ENCODE data around the gene MMP15. TPM values are rescaled to one million over a fixed set of nuclear protein-coding genes. Genes with fewer than 3 reads are reported as not detected.
"Not testable (repeated sequence)": the region's sequence is repeated elsewhere in the genome, so short reads cannot be mapped to it uniquely, and the experiment has no call there.

Gene MMP15
- total RNA-seq, 1 donor from 2014 or later: 5.2 TPM

GRCh38 chr16:58062821-58063220, 37.3 kb downstream of the MMP15 start:
- H3K36me3 Mint-ChIP-seq (ENCODE audit: unreplicated experiment): no peaks in the 10 kb centered on the region
- no peak for TF ChIP-seq CTCF (IDR thresholded peaks at IDR 0.05)
- no peak for DNase-seq (ENCODE audit: extremely low spot score, unreplicated experiment)
- no peak overlapping the region for H3K4me3 Mint-ChIP-seq (ENCODE audit: unreplicated experiment)
- no peak overlapping the region for H3K27ac Mint-ChIP-seq (ENCODE audit: unreplicated experiment)
- peaks cover 12% of the 10 kb centered on the region for H3K27me3 Mint-ChIP-seq (ENCODE audit: unreplicated experiment)
- H3K9me3 Mint-ChIP-seq (ENCODE audit: unreplicated experiment): no peaks in the 10 kb centered on the region
- peaks cover 3% of the 10 kb centered on the region for H3K4me1 Mint-ChIP-seq (ENCODE audit: unreplicated experiment)

- no peak for DNase-seq (ENCODE audit: extremely low spot score, unreplicated experiment)
- H3K4me3 Mint-ChIP-seq (ENCODE audit: unreplicated experiment): no peak overlapping the region
- H3K36me3 Mint-ChIP-seq (ENCODE audit: unreplicated experiment): no peaks in the 10 kb centered on the region
- H3K4me1 Mint-ChIP-seq (ENCODE audit: unreplicated experiment): peaks cover 3% of the 10 kb centered on the region
- H3K27me3 Mint-ChIP-seq (ENCODE audit: unreplicated experiment): peaks cover 7% of the 10 kb centered on the region
- peak overlapping the region; percentile 34 for H3K27ac Mint-ChIP-seq (ENCODE audit: unreplicated experiment)
- H3K9me3 Mint-ChIP-seq (ENCODE audit: unreplicated experiment): no peaks in the 10 kb centered on the region
- TF ChIP-seq CTCF (IDR thresholded peaks at IDR 0.05): no peak
Observed at GRCh38 chr16:58063377-58064076, 38.0 kb downstream of the MMP15 start.

- no peak for TF ChIP-seq CTCF (IDR thresholded peaks at IDR 0.05)
- Mint-ChIP-seq H3K4me1 (ENCODE audit: unreplicated experiment) (no peaks in the 10 kb centered on the region), H3K27ac (ENCODE audit: unreplicated experiment) (no peak overlapping the region), H3K9me3 (ENCODE audit: unreplicated experiment) (peaks cover 4% of the 10 kb centered on the region), H3K27me3 (ENCODE audit: unreplicated experiment) (peaks cover 4% of the 10 kb centered on the region), H3K4me3 (ENCODE audit: unreplicated experiment) (no peak overlapping the region), H3K36me3 (ENCODE audit: unreplicated experiment) (no peaks in the 10 kb centered on the region)
- DNase-seq (ENCODE audit: extremely low spot score, unreplicated experiment): no peak
Observed at GRCh38 chr16:58070585-58070984, 45.0 kb downstream of the MMP15 start.

GRCh38 chr16:58072134-58072533, 46.6 kb downstream of the MMP15 start:
- H3K36me3 Mint-ChIP-seq (ENCODE audit: unreplicated experiment); H3K27me3 Mint-ChIP-seq (ENCODE audit: unreplicated experiment); H3K4me3 Mint-ChIP-seq (ENCODE audit: unreplicated experiment); DNase-seq (ENCODE audit: extremely low spot score, unreplicated experiment); H3K27ac Mint-ChIP-seq (ENCODE audit: unreplicated experiment); H3K4me1 Mint-ChIP-seq (ENCODE audit: unreplicated experiment): not testable (repeated sequence)
- H3K9me3 Mint-ChIP-seq (ENCODE audit: unreplicated experiment): peaks cover 12% of the 10 kb centered on the region

GRCh38 chr16:58073086-58073485, 47.5 kb downstream of the MMP15 start:
- peaks cover 12% of the 10 kb centered on the region for H3K9me3 Mint-ChIP-seq (ENCODE audit: unreplicated experiment)
- H3K27me3 Mint-ChIP-seq (ENCODE audit: unreplicated experiment); H3K27ac Mint-ChIP-seq (ENCODE audit: unreplicated experiment); H3K4me3 Mint-ChIP-seq (ENCODE audit: unreplicated experiment); H3K4me1 Mint-ChIP-seq (ENCODE audit: unreplicated experiment); DNase-seq (ENCODE audit: extremely low spot score, unreplicated experiment); H3K36me3 Mint-ChIP-seq (ENCODE audit: unreplicated experiment): not testable (repeated sequence)

GRCh38 chr16:58074657-58075056, 49.1 kb downstream of the MMP15 start:
- Mint-ChIP-seq H3K4me3 (ENCODE audit: unreplicated experiment) (no peak overlapping the region), H3K27me3 (ENCODE audit: unreplicated experiment) (no peaks in the 10 kb centered on the region), H3K36me3 (ENCODE audit: unreplicated experiment) (peaks cover 2% of the 10 kb centered on the region), H3K9me3 (ENCODE audit: unreplicated experiment) (peaks cover 12% of the 10 kb centered on the region), H3K27ac (ENCODE audit: unreplicated experiment) (no peak overlapping the region), H3K4me1 (ENCODE audit: unreplicated experiment) (peaks cover 3% of the 10 kb centered on the region)
- DNase-seq (ENCODE audit: extremely low spot score, unreplicated experiment): no peak
- no peak for TF ChIP-seq CTCF (IDR thresholded peaks at IDR 0.05)

Measured in osteocyte (in vitro differentiated cells).